LNCAP (cell line): ENCODE results near the gene CES2.

ENCODE experiments used
- TF ChIP-seq, protein P1 (sequence below): fragments of 450-650 bp; IDR thresholded peaks from 2 replicates; pipeline ENCODE4 v1.5.1; 2017; ENCODE audit warnings: mild to moderate bottlenecking

Gene CES2

DNA sequence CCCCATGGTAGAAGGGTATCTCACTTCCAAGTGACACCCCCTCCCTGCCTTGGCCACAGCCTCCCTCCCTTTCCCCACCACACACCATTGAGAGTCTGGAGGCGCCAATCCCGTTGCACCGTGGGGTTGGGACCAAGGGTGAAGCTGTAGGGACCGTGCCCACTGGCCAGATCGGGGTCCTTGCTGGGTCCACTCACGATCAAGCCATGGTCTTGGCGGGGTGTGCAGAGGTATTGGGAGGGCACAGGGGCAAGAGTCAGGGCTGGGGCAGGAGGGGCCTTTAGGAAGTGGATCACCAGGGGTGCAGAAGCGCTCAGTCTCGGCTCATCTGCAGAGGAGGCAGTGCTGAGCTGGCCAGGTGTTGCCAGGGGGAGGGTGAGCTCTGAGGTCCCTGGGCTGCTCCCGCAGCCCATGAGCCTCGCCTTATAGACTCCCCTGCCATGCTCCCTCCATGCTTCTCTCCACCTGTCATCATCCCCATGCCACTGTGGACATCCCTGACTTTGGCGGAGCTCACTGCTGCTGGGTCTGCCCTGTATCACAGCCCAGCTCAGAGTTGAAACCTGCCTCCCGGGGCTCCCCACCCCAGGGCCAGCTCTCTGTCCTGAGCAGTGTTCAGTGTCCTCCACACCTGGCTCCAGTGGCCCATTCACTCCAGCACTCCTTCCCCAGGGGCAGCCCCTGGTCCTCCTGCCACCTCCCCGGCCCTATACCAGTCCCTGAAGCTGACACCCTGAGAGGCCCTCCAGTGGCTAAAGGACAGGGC is 25.0 kb upstream of the CES2 start:
- TF ChIP-seq, protein P1, sequence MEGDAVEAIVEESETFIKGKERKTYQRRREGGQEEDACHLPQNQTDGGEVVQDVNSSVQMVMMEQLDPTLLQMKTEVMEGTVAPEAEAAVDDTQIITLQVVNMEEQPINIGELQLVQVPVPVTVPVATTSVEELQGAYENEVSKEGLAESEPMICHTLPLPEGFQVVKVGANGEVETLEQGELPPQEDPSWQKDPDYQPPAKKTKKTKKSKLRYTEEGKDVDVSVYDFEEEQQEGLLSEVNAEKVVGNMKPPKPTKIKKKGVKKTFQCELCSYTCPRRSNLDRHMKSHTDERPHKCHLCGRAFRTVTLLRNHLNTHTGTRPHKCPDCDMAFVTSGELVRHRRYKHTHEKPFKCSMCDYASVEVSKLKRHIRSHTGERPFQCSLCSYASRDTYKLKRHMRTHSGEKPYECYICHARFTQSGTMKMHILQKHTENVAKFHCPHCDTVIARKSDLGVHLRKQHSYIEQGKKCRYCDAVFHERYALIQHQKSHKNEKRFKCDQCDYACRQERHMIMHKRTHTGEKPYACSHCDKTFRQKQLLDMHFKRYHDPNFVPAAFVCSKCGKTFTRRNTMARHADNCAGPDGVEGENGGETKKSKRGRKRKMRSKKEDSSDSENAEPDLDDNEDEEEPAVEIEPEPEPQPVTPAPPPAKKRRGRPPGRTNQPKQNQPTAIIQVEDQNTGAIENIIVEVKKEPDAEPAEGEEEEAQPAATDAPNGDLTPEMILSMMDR, result no peak

DNA sequence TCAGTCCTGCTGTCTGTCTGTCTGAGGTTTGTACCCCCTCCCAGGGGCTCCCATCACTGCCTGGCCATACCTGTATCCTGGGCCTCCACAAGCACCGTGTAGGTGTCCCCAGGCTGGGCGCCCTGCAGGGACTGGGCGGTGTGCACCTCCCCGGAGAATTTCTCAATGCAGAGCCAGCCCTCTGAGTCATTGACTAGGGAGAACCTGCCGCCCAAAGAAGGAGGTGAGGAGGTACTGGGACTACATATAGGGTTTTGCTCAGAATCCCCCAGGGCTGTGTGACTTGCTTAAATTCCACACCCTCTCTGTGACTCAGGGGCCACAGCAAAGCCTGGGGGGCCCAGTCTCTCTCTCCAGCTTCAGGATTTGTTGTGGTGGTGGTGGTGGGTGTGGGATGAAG is 24.2 kb upstream of the CES2 start:
- TF ChIP-seq, protein P1, result no peak

- TF ChIP-seq, protein P1, result no peak
Measured at GRCh38 chr16:66911801-66912200, 23.5 kb upstream of the CES2 start.

- TF ChIP-seq, protein P1, result no peak
Measured at GRCh38 chr16:66913081-66913480, 22.2 kb upstream of the CES2 start.

GRCh38 chr16:66913711-66914110 is 21.6 kb upstream of the CES2 start:
- TF ChIP-seq, protein P1, result no peak

GRCh38 chr16:66914541-66914940 is 20.8 kb upstream of the CES2 start:
- TF ChIP-seq, protein P1, result no peak

DNA sequence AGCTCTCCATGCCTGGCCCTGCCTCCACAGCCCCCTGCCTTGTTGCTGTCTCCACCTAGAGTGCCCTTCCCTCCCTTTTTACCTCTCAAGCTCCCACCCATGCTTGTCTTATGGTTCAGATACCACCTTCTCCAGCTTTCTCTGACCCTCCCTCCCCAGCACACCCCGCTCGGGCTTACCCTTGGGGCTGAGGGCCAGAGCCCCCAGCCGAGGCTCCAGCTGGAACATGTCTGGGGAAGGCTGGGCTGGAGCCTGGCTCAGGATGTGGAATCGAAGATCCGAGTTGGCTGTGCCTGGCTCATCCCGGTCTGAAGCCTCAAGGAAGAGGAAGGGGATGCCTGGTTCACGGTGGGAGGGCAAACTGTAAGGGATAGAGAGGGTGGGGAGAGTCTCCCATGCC is 20.3 kb upstream of the CES2 start:
- TF ChIP-seq, protein P1, result no peak

GRCh38 chr16:66916518-66916917 is 18.8 kb upstream of the CES2 start:
- TF ChIP-seq, protein P1, result no peak
